CD4-positive, alpha-beta T cell treated with Interleukin-4 for 4 hours (primary cell): ENCODE measurements around the gene S100A1.
A peak's percentile ranks its signal among the peaks of the same experiment; 100 is the strongest.

ENCODE experiments used
- DNase-seq: peaks from one replicate; pipeline ENCODE4 v3.0.0-alpha.2; 2020

The S100A1 gene

GRCh38 chr1:153610811-153611301, 17.4 kb upstream of the S100A1 start:
- DNase-seq: no peak

DNA sequence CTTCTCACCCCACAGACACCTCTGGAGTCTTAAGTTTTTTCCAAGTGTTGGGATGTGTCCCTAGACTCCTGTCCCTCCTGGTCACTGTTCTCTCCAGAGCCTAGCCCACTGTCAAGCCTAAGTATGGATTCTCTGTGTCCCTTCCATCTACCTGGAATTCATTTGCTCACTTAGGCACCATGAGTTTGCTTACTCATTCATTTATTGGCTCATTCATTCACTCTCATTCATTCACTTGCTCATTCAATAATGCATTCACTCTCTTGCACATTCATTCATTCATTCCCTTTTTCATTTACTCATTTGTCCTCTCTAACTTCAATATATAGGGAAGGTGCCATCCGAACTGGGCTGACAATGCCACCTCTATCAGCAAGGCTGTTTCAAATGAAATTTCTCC, 16.9 kb upstream of the S100A1 start:
- DNase-seq: no peak

GRCh38 chr1:153612111-153612754, 16.0 kb upstream of the S100A1 start:
- DNase-seq: no peak

GRCh38 chr1:153612755-153613331, 15.4 kb upstream of the S100A1 start, which contains the start of gene S100A16:
Gene S100A16, minus strand, starts transcription at chr1:153613137. Its CDS starts 4,986 bp downstream, at chr1:153608151.
- DNase-seq: no peak

DNA sequence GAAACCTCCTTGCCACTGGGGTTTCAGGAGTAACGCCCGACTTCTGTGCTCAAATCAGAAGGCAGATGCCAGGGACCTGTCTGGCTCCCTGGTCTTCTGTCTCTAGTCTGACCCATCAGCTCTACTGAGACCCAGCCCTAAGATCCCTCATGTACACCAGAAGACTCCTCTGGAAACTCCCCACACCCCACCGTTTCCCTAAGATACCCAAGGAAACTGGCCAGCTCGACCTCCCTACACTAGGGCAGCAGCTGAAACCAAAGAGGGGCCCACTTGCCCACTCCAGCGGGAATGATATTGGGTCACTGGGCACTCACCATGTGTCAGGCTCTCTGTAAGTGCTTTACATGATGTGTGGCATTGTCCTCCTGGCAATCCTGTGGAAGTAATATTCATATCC, 14.8 kb upstream of the S100A1 start:
- no peak for DNase-seq

GRCh38 chr1:153614189-153614900, 13.9 kb upstream of the S100A1 start:
- DNase-seq: no peak

DNA sequence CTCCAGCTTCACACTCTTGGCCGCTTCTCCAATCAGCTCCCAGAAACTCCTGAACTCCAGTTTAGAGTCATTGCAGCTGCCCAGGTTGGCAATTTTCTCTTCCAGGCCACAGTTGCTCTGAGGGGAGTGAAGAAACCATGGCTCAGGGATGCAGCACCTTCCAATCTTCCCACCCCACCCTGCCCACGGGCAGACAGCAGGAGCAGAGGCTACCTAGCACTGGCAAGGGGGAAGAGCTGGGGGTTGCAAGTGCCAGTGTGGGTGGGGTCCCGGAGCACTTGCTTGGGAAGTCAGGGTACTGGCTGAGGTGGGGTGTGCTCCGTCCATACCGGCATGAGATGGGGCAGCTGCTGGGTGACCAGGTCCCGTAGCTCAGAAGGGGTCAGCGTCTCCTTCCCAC, 13.3 kb upstream of the S100A1 start:
- DNase-seq: no peak

GRCh38 chr1:153615406-153615805, 12.8 kb upstream of the S100A1 start:
- no peak for DNase-seq

- DNase-seq: no peak
Measured at GRCh38 chr1:153616144-153616916, 11.9 kb upstream of the S100A1 start, which contains the start of gene S100A14. Gene S100A14, minus strand, starts transcription at chr1:153616325. Its CDS starts 467 bp downstream, at chr1:153615858.

DNA sequence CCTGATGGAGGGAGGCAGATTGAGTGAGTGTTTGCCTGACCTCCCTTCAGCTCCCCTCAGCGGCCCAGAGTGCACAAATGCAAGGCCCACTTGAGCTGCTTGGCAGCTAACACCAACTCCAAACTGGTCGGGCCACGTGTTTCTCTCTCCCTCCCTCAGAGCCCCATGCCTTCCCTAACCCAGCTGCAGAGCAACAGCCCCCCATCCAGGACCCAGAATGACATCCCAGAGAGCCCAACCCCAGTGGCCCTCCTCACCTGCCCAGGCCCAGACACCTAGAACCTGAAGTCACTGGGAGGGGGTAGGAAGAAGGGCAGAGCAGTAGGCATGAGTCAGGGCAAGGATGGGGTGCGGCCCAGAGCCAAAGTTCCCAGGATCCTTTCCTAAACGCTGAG, 11.3 kb upstream of the S100A1 start:
- no peak for DNase-seq

- DNase-seq: peak; percentile 55
Measured at GRCh38 chr1:153617663-153618062, 10.6 kb upstream of the S100A1 start.

DNA sequence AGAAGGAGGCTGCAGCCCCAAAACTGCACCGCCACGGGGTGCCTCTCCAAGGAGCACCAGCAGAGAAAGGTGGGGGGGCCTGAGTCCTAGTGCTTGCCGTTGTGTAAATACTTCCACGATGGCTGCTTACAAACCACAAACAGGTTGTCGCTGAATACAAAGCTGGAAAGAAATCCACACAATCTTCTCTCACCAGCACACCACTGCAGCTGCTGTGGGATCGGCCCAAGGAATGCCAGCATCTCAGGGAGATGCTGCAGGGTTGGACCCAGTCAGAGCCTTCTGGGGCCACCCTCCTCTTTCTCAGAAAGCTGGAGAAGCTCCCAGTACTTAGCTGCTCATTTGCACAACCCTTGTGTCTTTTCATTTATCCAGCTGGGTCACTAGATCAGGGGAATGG, 9.1 kb upstream of the S100A1 start:
- DNase-seq: no peak

DNA sequence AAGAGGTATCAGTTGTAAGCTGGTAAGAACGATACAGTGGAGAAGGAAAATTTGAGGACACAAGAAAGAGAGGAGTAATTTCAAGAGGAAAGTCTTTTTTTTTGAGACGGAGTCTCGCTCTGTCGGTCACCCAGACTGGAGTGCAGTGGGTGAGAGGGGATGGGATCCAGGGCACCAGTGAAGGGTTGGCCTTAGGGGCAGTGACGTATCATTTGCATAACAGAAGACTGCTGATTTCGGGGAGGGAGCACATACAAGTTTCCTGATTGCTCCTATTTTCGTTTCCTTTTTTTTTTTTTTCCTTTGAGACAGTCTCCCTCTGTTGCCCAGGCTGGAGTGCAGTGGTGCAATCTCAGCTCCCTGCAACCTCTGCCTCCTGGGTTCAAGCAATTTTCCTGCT, 5.1 kb upstream of the S100A1 start:
- DNase-seq: no peak

DNA sequence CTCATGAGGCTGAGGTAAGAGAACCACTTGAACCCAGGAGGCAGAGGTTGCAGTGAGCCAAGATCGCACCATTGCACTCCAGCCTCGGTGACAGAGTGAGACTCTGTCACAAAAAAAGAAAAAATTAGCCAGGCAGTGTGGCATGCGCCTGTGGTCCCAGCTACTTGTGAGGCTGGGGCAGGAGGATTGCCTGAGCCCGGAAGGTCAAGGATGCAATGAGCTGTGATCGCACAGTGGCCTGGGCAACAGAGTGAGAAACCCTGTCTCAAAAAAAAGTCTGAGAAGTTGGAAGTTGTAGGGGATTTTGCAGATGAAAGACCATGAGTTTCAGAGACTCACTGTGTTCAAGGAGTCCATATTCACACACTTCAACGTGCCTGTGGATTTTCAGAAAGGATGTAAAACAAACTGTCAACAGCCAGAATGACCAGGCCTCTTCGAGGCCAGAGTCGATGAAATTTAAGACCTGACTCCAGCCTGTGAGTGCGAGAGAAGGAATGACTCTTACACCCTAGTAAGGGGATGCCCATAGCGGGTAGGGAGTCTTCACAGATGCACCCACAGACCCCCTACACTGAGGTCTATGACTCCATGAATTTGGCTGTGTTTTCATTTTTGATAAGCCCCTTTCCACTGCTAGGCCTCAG, 3.1 kb upstream of the S100A1 start:
- DNase-seq: no peak

DNA sequence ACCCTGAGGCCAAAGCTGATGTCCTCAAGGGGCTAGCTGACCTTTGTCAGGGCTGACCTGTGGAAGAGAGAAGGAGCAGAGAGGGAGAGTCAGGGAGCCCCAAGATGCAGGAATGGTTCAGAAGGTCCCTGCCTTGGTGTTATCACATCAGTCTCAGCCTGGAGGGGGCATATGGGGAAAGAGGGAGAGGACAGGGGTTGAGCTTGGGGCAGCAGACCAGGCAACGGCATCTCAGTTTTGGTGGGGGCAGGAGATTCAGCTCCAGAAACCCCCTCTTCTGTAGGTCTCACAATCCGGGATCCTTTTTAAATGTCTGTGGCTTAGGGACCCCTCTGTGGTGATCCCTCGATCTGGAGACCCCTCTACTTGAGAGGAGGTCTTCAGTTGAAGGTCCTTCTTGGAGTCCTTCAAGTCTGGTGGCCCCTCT, 1.7 kb upstream of the S100A1 start:
- DNase-seq: no peak

GRCh38 chr1:153626904-153627714, 1.1 kb upstream of the S100A1 start, which contains the start of gene S100A13:
Gene S100A13, minus strand, starts transcription at chr1:153627505. Its CDS starts 1,033 bp downstream, at chr1:153626472.
- no peak for DNase-seq

GRCh38 chr1:153628638-153629342, 556 bp downstream of the S100A1 start:
- DNase-seq: no peak

DNA sequence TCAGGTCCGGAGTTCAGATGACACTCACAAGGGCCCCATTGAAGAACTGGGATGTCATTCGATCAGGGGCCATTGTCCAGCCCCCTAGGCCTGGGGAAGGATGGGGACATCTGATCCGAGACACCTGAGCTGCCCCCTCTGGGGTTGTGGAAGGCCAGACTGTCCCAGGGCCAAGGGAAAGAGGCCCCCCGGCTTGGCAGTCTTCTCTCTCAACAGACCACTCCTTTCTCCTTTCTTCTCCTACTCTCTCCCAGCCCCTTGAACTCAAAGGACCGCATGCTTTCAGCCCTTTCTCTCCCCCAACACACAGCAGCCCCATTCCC, 1.1 kb downstream of the S100A1 start:
- DNase-seq: no peak

- no peak for DNase-seq
Measured at GRCh38 chr1:153629971-153630370, 1.7 kb downstream of the S100A1 start.

GRCh38 chr1:153630384-153630783, 2.1 kb downstream of the S100A1 start:
- DNase-seq: no peak
